Lower leg skin (tissue), 3 donors: Measurements from ENCODE around the gene CCDC120.

Experiments used
- CTCF ChIP-seq, 3 donors: fragments of 450-650 bp; IDR thresholded peaks; one replicate each; pipeline ENCODE4 v1.5.1; 2016; ENCODE audit warnings: antibody characterized with exemption in 3 of 3, mild to moderate bottlenecking in 3 of 3, moderate library complexity in 2 of 3
- POLR2A ChIP-seq, 2 donors: fragments of 450-650 bp; IDR thresholded peaks; one replicate each; pipeline ENCODE4 v1.6.1; 2016 to 2017; ENCODE audit warnings: antibody characterized with exemption in 2 of 2, mild to moderate bottlenecking in 1 of 2, moderate library complexity in 1 of 2

GRCh38 chrX:49116716-49117115 lies 57.9 kb downstream of the CCDC120 start:
- TF ChIP-seq CTCF (IDR thresholded peaks at IDR 0.05) (no peak), POLR2A (IDR thresholded peaks at IDR 0.05) (no peak)
